Body of pancreas (tissue), 4 donors: ENCODE measurements around the gene SOX10.

Experiments used
- CTCF ChIP-seq, 7 experiments: fragments of 450-650 bp in 4 of 7; fragments of 200-600 bp in 3 of 7; sonication (generic) in 3 of 7; IDR thresholded peaks; one replicate each; pipeline ENCODE4 v1.5.1; 2016 to 2019; ENCODE audit warnings: antibody characterized with exemption in 7 of 7
- POLR2A ChIP-seq, 3 donors: fragments of 450-650 bp; IDR thresholded peaks; one replicate each; pipeline ENCODE4 v1.6.1; 2016; ENCODE audit warnings: antibody characterized with exemption in 3 of 3, mild to moderate bottlenecking in 2 of 3

- no peak for TF ChIP-seq CTCF (IDR thresholded peaks at IDR 0.05)
- no peak for TF ChIP-seq POLR2A (IDR thresholded peaks at IDR 0.05)
Measured at GRCh38 chr22:37967147-37967546, 17.2 kb downstream of the SOX10 start.
